GM12864 (cell line): ENCODE results near the gene INSIG2.

Source experiments
- DNase-seq: peaks from one replicate; pipeline ENCODE4 v3.0.0-alpha.2; 2011; ENCODE audit warnings: low read depth
- H3K4me3 ChIP-seq: 2 replicates; pipeline ENCODE4 v1.5.1; 2011; ENCODE audit warnings: mild to moderate bottlenecking, low read depth, low read length, control low read depth
- TF ChIP-seq, protein P1 (sequence below): IDR thresholded peaks from 2 replicates; pipeline ENCODE4 v1.5.1; 2011; ENCODE audit warnings: low read depth, mild to moderate bottlenecking, moderate library complexity, low read length, control low read depth, inconsistent platforms; ENCODE audit errors: missing control alignments

INSIG2 gene

DNA sequence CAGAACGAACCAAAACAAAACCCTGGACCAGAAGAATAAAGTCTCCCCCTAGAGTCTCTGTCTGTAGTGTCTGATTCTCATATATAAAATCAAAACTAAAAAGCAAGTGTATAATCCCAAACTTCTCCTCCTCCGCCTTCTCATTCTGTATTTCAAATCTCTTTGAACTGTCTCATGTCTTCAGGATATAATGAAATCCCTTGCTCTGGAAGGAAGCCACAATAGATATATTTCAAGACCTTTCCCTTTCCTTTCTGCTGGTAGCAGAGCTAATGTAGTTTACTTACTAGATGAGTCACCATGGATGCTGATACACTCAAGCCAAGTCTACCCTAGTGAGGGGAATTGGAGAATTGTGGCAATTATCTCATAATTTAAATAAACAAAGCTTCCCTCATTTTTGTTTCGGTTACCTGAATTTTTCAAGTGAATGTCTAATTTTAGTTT is 40.9 kb upstream of the INSIG2 start:
- no peak overlapping the region for H3K4me3 ChIP-seq
- DNase-seq = no peak
- TF ChIP-seq, protein P1, sequence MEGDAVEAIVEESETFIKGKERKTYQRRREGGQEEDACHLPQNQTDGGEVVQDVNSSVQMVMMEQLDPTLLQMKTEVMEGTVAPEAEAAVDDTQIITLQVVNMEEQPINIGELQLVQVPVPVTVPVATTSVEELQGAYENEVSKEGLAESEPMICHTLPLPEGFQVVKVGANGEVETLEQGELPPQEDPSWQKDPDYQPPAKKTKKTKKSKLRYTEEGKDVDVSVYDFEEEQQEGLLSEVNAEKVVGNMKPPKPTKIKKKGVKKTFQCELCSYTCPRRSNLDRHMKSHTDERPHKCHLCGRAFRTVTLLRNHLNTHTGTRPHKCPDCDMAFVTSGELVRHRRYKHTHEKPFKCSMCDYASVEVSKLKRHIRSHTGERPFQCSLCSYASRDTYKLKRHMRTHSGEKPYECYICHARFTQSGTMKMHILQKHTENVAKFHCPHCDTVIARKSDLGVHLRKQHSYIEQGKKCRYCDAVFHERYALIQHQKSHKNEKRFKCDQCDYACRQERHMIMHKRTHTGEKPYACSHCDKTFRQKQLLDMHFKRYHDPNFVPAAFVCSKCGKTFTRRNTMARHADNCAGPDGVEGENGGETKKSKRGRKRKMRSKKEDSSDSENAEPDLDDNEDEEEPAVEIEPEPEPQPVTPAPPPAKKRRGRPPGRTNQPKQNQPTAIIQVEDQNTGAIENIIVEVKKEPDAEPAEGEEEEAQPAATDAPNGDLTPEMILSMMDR = no peak

DNA sequence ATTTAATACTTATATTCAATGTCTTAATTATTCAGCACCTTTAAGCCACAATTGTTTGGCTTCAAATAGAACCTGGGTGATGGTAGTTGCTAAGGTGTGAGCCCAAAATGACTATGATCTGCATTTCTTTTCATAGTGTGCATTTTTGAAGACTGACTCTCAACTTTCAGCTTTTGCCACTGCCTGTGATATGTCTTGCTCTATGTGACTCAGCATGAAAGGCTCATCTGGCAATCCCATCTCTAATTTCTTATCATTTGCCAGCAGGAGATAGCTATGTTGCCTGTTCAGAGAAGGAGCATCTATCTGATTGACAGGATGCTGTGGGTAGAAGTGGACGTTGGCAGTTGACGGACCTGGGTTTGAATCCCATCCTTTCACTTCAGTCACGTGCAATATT is 39.9 kb upstream of the INSIG2 start:
- TF ChIP-seq, protein P1 = no peak
- no peak for DNase-seq
- H3K4me3 ChIP-seq = no peak overlapping the region

DNA sequence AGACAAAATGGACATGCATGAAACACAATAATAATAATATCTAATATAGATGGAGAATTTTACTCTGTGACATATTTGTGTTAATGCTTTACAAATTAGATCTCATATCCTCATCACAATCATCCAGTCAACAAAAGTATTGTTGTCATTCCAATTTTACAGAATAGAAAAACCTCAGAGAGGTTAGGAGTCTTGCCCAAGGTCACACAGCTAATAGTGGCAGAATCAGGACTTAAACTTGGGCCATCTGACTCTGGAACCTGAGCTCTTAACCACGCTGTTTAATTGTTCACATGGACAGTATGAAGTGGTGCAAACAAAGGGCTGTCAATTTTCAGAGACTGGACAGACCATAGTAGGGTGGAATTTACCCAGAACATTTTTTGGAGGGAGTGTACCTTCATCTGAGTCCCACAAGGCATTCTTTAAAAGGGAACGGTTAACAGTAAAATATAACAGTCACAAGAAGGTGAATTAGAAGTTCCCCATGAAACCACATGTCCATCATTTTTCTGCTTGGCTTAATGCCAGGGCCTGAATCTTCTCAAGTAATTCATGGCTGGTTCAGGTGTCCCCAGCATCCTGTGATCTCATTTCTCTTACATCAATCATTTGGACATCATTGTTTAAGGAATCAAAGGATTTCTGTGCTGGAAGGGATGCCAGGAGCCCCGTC is 39.0 kb upstream of the INSIG2 start:
- H3K4me3 ChIP-seq = no peak overlapping the region
- TF ChIP-seq, protein P1 = no peak

DNA sequence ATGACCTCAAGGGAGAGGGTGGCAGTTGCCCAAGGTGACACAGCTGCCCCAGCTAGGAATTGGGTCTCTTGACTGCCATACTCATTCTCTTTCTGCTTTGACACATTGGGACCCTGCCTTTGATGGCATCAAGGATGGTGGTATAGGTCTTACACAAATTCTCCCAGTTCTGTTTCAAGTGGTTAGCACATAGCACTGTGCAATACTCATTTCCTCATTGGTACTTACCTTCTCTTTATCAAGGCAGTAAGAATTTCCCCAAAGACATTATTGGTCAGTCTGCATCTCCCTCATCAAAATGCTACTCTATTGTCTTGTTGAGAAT is 38.5 kb upstream of the INSIG2 start:
- TF ChIP-seq, protein P1 = no peak
- no peak overlapping the region for H3K4me3 ChIP-seq

More for the DNA sequence above, 39.0 kb upstream of the INSIG2 start:
- no peak for DNase-seq

DNA sequence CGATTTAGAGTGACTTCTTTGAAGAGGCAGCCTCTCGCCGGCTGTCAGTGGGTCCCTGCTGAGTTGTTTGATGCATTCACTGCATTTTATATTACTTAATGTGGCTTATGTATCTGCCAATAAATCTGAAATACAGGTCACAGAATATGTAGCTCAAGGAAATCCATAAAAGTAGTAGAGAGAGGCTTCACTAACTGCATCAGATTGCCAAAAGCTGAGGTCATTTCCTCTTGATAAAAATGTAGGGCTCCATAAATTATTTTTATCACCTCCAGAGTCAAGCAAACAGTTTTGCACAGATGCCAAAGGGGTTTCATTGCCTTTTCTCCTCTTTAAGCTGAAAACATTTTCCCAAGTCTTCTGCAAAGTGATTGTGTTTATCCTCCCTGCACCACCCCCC is 37.9 kb upstream of the INSIG2 start:
- H3K4me3 ChIP-seq = no peak overlapping the region
- DNase-seq = no peak
- TF ChIP-seq, protein P1 = no peak

More for the DNA sequence above, 38.5 kb upstream of the INSIG2 start:
- no peak for DNase-seq

DNA sequence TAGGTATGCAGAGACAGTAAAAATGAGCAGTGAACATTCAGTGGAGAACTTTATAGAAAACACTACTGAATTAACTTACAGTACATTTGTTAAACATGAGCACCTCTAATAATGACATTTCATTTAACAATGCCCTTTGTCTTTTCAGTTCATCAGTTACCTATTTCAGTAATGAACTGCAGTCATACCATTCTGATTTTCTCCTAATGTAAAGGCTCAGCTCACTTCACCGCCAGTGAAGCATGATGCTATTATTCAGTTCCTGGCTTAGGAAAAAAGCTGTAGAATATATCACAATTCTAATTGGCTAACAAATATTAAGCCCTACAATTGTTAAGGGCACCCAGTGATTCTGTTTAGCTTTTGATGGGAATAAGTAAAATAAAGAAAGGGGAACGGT is 37.3 kb upstream of the INSIG2 start:
- no peak overlapping the region for H3K4me3 ChIP-seq
- no peak for DNase-seq
- TF ChIP-seq, protein P1 = no peak

DNA sequence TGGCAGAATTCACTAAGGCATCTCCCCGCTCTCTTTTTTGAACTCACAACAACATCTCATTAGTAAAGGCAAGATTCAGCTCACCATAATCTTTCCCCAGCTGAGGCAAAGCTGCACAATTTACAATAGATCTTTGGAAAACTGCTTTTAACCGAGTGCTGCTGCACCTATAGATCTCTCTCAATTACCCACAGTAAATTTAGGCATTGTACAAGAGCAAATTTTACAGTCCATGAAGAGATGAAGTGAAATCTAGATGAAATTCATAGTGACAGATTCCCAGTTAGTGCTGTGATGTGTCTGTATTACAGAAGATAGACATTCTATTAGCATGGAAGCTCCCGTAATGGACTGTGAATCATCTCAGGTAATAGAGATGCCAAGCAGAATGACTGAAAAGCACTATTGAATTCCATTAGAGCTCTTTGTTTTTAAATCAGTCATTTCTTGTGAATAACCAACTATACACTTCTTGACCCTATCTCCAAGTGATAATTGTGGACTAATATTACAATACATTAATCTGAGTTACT is 36.4 kb upstream of the INSIG2 start:
- no peak overlapping the region for H3K4me3 ChIP-seq
- TF ChIP-seq, protein P1 = no peak
- no peak for DNase-seq
